ENCODE results near the gene MACROD2. TPM values are rescaled to one million over a fixed set of nuclear protein-coding genes. Genes with fewer than 3 reads are reported as not detected.

Gene MACROD2
- total RNA-seq, 4 donors from 2014 or later: 4.6 to 33.0 (median 8.3) TPM

DNA sequence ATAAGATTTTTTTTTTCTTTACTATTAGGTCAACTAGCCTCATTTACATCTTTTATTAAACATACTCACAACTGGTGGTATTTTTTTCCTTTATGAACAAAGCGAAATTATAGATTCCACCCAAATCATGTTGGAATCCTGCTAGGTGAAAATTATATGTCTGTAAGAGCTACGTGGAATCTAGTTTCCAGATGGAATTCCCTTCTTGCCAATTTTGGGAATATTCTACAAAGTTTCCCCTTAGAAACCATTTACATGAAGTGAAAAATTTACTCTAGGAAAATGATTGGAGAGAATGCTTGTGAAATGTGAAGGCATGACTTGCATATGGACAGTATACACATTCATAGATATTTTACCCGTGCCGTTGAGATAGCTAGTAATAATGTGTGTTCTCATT, 1466.6 kb downstream of the MACROD2 start:
- in situ Hi-C loops (cut with MboI; ENCODE audit: low pct_ligation_motif_present in 1 of 4, low pct_unique_long_range_greater_than_20kb in 1 of 4, low sequenced_read_pairs in 3 of 4) (no loop called here), intact Hi-C loops (cut with DNase I; ENCODE audit: low total_unique reads) (loop anchor here (10.0 kb wide), 1 partner anchor 57 kb away; no protein-coding TSS in a partner anchor)
- TF ChIP-seq, protein P1, sequence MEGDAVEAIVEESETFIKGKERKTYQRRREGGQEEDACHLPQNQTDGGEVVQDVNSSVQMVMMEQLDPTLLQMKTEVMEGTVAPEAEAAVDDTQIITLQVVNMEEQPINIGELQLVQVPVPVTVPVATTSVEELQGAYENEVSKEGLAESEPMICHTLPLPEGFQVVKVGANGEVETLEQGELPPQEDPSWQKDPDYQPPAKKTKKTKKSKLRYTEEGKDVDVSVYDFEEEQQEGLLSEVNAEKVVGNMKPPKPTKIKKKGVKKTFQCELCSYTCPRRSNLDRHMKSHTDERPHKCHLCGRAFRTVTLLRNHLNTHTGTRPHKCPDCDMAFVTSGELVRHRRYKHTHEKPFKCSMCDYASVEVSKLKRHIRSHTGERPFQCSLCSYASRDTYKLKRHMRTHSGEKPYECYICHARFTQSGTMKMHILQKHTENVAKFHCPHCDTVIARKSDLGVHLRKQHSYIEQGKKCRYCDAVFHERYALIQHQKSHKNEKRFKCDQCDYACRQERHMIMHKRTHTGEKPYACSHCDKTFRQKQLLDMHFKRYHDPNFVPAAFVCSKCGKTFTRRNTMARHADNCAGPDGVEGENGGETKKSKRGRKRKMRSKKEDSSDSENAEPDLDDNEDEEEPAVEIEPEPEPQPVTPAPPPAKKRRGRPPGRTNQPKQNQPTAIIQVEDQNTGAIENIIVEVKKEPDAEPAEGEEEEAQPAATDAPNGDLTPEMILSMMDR (IDR thresholded peaks at IDR 0.05): no peak
- TF ChIP-seq EP300 (IDR thresholded peaks at IDR 0.05; ENCODE audit: low read depth) (no peak), POLR2A (IDR thresholded peaks at IDR 0.05) (no peak), POLR2AphosphoS5 (IDR thresholded peaks at IDR 0.05) (no peak)
- DNase-seq: no peak
- Histone ChIP-seq H3K9me3 (no peaks in the 10 kb centered on the region), H3K27me3 (no peaks in the 10 kb centered on the region), H3K27ac (no peak overlapping the region), H3K4me1 (no peaks in the 10 kb centered on the region), H3K4me3 (no peak overlapping the region), H3K36me3 (no peaks in the 10 kb centered on the region)
- WGBS, 2 donors (ENCODE audit: low coverage in 1 of 2): 88% methylated on average over 4 of the region's 4 CpGs

DNA sequence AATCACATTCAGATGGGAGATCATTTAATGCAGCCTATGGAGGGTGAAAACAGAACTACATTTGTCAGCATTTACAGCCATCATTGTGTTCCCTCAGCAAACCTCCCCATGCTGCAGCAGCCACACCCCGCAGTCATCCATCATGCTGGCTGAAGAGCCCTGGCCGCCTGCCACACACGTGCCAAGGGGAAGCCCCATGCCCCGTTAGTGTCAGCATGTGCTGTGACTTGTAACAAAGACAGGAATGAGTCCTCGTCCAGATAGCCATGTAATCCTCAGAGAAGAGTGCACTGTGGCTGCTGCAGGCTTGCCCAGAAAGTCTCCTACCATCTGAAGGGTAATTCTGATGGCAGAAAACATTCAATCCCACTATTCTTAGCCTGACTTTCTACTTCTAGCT, 1480.2 kb downstream of the MACROD2 start:
- Histone ChIP-seq H3K36me3 (no peaks in the 10 kb centered on the region), H3K9me3 (no peaks in the 10 kb centered on the region), H3K27ac (no peak overlapping the region), H3K27me3 (no peaks in the 10 kb centered on the region), H3K4me3 (no peak overlapping the region), H3K4me1 (no peaks in the 10 kb centered on the region)
- WGBS, 2 donors (ENCODE audit: low coverage in 1 of 2): 15% methylated on average over 5 of the region's 5 CpGs; no CpG with 5 or more reads in 1 of the 2 donors
- in situ Hi-C loops (cut with MboI; ENCODE audit: low pct_ligation_motif_present in 1 of 4, low pct_unique_long_range_greater_than_20kb in 1 of 4, low sequenced_read_pairs in 3 of 4): no loop called here
- peak; percentile 35 for DNase-seq
- TF ChIP-seq, protein P1 (IDR thresholded peaks at IDR 0.05): no peak
- TF ChIP-seq POLR2AphosphoS5 (IDR thresholded peaks at IDR 0.05): no peak
- TF ChIP-seq EP300 (IDR thresholded peaks at IDR 0.05; ENCODE audit: low read depth): no peak
- no peak for TF ChIP-seq POLR2A (IDR thresholded peaks at IDR 0.05)
- intact Hi-C loops (cut with DNase I; ENCODE audit: low total_unique reads): no loop called here

DNA sequence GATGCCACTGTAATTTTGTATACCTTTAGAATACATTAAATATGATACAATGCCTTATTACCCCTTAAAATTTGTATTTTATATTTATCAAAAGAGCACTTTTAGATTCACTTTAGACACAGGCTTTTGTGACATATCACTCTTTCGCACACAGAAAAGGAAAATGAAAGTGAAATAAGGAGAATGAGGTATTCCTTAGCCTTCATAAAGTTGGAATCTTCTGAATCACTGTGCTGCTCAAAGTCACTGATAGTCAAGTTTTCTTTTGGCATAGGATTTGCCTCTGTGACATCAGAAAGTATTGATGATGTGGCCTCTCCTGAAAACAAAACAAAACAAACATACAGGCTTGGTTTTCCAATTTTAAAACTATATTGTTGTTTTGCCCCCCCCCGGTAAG, 1480.9 kb downstream of the MACROD2 start:
- no peak for DNase-seq
- TF ChIP-seq EP300 (IDR thresholded peaks at IDR 0.05; ENCODE audit: low read depth): no peak
- TF ChIP-seq, protein P1 (IDR thresholded peaks at IDR 0.05): no peak
- TF ChIP-seq POLR2AphosphoS5 (IDR thresholded peaks at IDR 0.05): no peak
- TF ChIP-seq POLR2A (IDR thresholded peaks at IDR 0.05): no peak
- no peaks in the 10 kb centered on the region for H3K36me3 ChIP-seq
- H3K9me3 ChIP-seq: no peaks in the 10 kb centered on the region
- no peaks in the 10 kb centered on the region for H3K4me1 ChIP-seq
- H3K27me3 ChIP-seq: no peaks in the 10 kb centered on the region
- H3K4me3 ChIP-seq: no peak overlapping the region
- in situ Hi-C loops (cut with MboI; ENCODE audit: low pct_ligation_motif_present in 1 of 4, low pct_unique_long_range_greater_than_20kb in 1 of 4, low sequenced_read_pairs in 3 of 4): no loop called here
- intact Hi-C loops (cut with DNase I; ENCODE audit: low total_unique reads): no loop called here
- WGBS, 2 donors (ENCODE audit: low coverage in 1 of 2): 20 to 67% methylated on average over 1 to 2 of the region's 2 CpGs
- no peak overlapping the region for H3K27ac ChIP-seq

DNA sequence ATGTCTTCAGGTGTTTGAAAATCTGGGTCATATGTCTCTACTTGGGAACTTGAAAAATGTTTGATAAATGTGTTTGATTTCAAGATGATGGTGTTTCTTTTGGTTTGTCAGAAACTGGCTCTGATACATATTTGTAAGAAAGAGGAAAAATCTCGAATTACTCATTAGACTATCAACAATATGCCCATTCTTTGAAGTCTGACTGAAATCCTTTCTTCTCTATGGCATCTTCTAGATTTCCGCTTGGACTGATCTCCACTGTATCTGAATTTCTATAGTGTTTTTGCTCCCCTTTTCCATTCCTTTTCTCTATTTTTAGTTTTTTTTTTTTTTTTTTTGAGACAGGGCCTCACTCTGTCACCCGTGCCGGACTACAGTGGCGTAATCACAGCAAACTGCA, 1481.5 kb downstream of the MACROD2 start:
- Histone ChIP-seq H3K27ac (no peak overlapping the region), H3K27me3 (no peaks in the 10 kb centered on the region), H3K9me3 (no peaks in the 10 kb centered on the region), H3K4me1 (no peaks in the 10 kb centered on the region), H3K4me3 (no peak overlapping the region), H3K36me3 (no peaks in the 10 kb centered on the region)
- no peak for TF ChIP-seq POLR2A (IDR thresholded peaks at IDR 0.05)
- TF ChIP-seq, protein P1 (IDR thresholded peaks at IDR 0.05): no peak
- no peak for TF ChIP-seq POLR2AphosphoS5 (IDR thresholded peaks at IDR 0.05)
- no peak for TF ChIP-seq EP300 (IDR thresholded peaks at IDR 0.05; ENCODE audit: low read depth)
- DNase-seq: no peak
- WGBS, 2 donors (ENCODE audit: low coverage in 1 of 2): 83 to 86% methylated on average over 2 to 5 of the region's 5 CpGs
- intact Hi-C loops (cut with DNase I; ENCODE audit: low total_unique reads) (no loop called here), in situ Hi-C loops (cut with MboI; ENCODE audit: low pct_ligation_motif_present in 1 of 4, low pct_unique_long_range_greater_than_20kb in 1 of 4, low sequenced_read_pairs in 3 of 4) (no loop called here)
